GM21390 (cell line): ENCODE measurements around the gene ZFAND3.

Experiments used
- ATAC-seq: cut with Tn5 transposase; IDR thresholded peaks from one replicate; pipeline ENCODE4 v1.9.1; 2021; ENCODE audit not compliant: unreplicated experiment

Gene ZFAND3

GRCh38 chr6:37826993-37827392 is 7.5 kb downstream of the ZFAND3 start:
- no peak for ATAC-seq

GRCh38 chr6:37827603-37828265 is 8.2 kb downstream of the ZFAND3 start:
- ATAC-seq = no peak

DNA sequence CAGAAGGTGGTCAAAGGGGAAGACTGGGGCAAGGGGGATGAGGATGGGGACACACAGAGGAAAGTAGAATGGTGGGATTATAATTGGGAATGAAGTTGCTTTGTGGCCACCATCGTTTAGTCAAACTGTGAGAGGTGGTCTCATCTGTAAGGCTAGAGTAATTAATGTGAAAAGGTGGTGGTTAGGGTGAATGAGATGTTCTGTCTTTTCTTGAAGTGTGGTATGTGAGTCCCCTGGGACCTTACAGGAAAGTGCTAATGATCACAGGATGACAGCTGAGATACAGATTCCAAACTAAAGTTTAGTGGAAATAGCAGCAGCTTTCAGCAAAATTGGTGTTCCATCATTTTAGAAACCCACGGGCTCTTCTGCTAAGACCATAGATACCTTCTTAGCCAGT is 10.7 kb downstream of the ZFAND3 start:
- no peak for ATAC-seq

DNA sequence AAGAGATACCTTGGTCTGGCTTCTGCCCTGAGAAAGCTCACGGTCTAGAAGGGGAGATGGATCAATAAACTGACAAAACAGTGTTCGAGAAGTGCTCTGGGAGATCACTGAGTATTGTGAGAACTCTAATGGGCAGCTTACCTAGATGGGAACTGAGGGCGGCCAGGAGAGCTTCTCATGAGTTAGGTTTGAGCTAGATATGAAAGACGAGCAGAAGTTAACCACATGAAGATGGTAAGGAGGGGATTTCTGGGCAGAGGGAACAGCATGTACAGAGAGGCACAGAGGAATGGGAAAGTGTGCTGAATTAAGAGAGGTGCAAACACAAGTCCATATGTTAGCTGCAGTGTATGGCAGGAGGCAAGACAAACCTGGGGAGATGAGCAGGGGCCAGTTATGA is 11.9 kb downstream of the ZFAND3 start:
- ATAC-seq = no peak

GRCh38 chr6:37835923-37836322 is 16.4 kb downstream of the ZFAND3 start:
- ATAC-seq = no peak

- ATAC-seq = no peak
These were observed 18.8 kb downstream of the ZFAND3 start for GRCh38 chr6:37838219-37838921.

- ATAC-seq = no peak
These were observed 20.8 kb downstream of the ZFAND3 start for GRCh38 chr6:37840143-37840939.

GRCh38 chr6:37840940-37841300 is 21.4 kb downstream of the ZFAND3 start:
- ATAC-seq = no peak

DNA sequence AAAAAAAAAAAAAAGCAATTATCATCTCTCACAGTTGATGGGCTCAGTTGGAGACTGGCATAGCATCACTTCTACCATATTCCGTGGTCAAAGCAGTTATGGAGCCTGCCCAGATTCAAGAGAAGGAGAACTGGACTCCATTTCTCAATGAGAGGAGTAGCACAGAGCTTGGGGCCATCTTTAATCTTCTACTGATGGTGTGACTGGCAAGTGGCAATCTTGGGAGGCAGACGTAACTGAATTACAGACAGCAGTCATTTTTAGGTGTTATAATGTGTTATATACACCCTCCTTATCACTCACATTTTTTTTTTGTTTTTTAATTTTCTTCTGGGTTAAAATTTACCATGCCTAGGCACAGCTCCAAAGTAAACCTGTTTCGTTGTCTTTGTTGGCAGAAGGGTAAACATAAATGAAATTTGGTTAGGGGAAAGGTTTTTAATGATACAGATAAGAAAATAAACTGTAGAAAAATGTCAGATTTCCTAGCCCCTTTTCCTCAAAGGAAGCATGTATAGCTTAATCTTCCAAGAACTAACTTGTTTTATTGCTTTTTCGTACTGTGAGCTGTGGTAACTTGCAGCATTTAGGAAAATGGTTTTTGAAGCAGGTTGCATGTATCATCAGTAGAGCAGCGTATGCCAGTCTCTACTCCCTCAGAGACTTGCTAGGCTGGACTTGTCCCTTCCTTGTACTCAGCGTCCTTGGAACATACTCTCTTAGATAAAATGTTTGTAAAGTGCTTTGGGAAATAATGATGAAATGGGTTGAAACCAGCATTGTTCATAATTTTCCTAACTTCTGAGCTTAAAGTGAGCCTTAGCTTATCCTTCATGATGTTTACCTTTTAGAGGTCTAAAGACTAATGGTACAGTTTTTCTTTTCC is 25.7 kb downstream of the ZFAND3 start:
- ATAC-seq = no peak

DNA sequence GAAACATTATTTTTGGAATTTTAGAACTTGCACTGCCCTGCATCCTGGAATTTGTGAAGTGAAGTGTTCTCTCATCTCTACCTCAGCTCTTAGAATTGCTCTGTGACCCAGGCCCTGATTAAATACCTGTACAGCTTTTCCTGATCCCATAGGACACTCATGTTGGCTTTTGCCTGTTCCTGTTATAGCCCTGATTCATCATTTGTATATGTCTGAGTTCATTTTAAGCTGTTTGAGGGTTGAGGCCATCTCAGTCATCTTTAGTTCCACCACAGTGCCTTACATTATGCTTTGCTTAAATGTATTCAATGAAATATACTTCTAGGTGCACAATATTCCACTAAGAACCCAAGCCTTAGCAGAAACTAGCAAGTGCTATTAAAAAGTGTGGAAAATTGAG is 26.4 kb downstream of the ZFAND3 start:
- ATAC-seq = no peak

GRCh38 chr6:37847704-37848103 is 28.2 kb downstream of the ZFAND3 start:
- ATAC-seq = no peak

DNA sequence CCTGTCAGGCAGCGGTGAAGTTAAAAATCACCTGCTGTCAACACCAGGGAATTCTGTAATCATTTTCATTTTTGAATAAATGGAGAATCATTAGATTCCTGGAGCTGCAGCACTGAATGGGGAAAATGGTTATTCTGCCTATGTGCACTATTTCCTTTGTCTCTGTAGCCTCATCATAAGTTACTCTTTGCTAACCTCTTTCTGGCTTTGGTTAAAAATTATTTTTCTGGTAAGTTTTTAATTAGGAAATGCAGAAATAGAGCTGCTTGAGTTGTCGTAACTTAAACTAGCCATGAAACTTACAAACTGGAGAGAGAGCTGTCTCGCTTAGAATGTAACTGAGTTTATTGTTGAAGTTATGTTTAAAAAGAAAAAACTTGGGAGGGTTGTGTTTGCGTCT is 28.8 kb downstream of the ZFAND3 start:
- ATAC-seq = no peak

DNA sequence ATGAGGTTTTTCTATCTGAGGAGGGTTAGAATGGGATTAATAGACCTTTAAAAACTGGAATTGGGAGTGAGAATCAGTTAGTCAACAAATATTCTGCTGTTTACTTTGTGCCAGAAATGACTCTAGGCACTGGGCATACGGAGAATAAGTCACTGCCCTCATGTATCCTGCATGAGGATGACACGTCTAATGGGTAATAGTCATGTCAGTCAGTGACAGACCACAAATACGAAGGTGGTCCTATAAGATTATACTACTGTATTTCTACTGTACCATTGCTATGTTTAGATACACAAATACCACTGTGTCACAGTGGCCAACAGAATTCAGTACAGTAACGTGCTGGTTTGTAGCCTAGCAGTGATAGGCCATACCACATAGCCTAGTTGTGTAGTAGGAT is 30.7 kb downstream of the ZFAND3 start:
- no peak for ATAC-seq

GRCh38 chr6:37850728-37851285 is 31.3 kb downstream of the ZFAND3 start:
- ATAC-seq = no peak

- no peak for ATAC-seq
These were observed 32.5 kb downstream of the ZFAND3 start for GRCh38 chr6:37851997-37852524.

GRCh38 chr6:37856285-37856684 is 36.8 kb downstream of the ZFAND3 start:
- no peak for ATAC-seq

- ATAC-seq = no peak
These were observed 38.8 kb downstream of the ZFAND3 start for GRCh38 chr6:37858363-37858762.

- ATAC-seq = no peak
These were observed 40.8 kb downstream of the ZFAND3 start for GRCh38 chr6:37860226-37860839.

GRCh38 chr6:37861452-37861851 is 41.9 kb downstream of the ZFAND3 start:
- no peak for ATAC-seq

- no peak for ATAC-seq
These were observed 42.9 kb downstream of the ZFAND3 start for GRCh38 chr6:37862430-37862829.
